Stomach (tissue), 9 donors: ENCODE measurements around the gene CDH12. TPM values are rescaled to one million over a fixed set of nuclear protein-coding genes. Genes with fewer than 3 reads are reported as not detected.
"Not testable (repeated sequence)": the region's sequence is repeated elsewhere in the genome, so short reads cannot be mapped to it uniquely, and the experiment has no call there.

Experiments used
- DNase-seq, 2 donors: peaks; one replicate each; pipeline versions ENCODE4 v3.0.0 to v3.0.0-alpha.2; 2013 to 2019
- H3K27ac ChIP-seq, 5 donors: fragments of 200-600 bp in 4 of 5; sonication (generic) in 4 of 5; one replicate each; pipeline ENCODE4 v1.5.1; 2013 to 2019; ENCODE audit warnings: mild to moderate bottlenecking in 1 of 5, moderate library complexity in 1 of 5
- H3K27me3 ChIP-seq, 3 donors: fragments of 200-600 bp; sonication (generic); one replicate each; pipeline ENCODE4 v1.5.1; 2017 to 2019; ENCODE audit warnings: mixed run types in 1 of 3
- H3K36me3 ChIP-seq, 4 donors: fragments of 200-600 bp; sonication (generic); 1 replicate in 3 of 4; 2 replicates in 1 of 4; pipeline ENCODE4 v1.5.1; 2016 to 2019
- H3K4me1 ChIP-seq, 4 donors: fragments of 200-600 bp; sonication (generic); one replicate each; pipeline ENCODE4 v1.5.1; 2016 to 2019
- H3K4me3 ChIP-seq, 4 donors: fragments of 200-600 bp; sonication (generic) in 3 of 4; one replicate each; pipeline ENCODE4 v1.5.1; 2016 to 2019; ENCODE audit warnings: mild to moderate bottlenecking in 1 of 4
- H3K9me3 ChIP-seq, 4 donors: fragments of 200-600 bp; sonication (generic); one replicate each; pipeline ENCODE4 v1.5.1; 2016 to 2019
- CTCF ChIP-seq, 7 experiments: fragments of 450-650 bp in 4 of 7; fragments of 200-600 bp in 3 of 7; sonication (generic) in 3 of 7; IDR thresholded peaks; one replicate each; pipeline ENCODE4 v1.5.1; 2016 to 2019; ENCODE audit warnings: antibody characterized with exemption in 7 of 7, control low read depth in 2 of 7, mild to moderate bottlenecking in 1 of 7
- EP300 ChIP-seq: sonication (generic); formaldehyde crosslinking; IDR thresholded peaks from one replicate; pipeline ENCODE4 v1.6.1; 2017; ENCODE audit warnings: antibody characterized with exemption
- POLR2A ChIP-seq, 4 donors: fragments of 450-650 bp; IDR thresholded peaks; one replicate each; pipeline ENCODE4 v1.6.1; 2016; ENCODE audit warnings: antibody characterized with exemption in 4 of 4, control low read depth in 2 of 4, mild to moderate bottlenecking in 1 of 4, moderate library complexity in 1 of 4
- POLR2AphosphoS5 ChIP-seq, 3 donors: sonication (generic); formaldehyde crosslinking; IDR thresholded peaks; one replicate each; pipeline ENCODE4 v1.6.1; 2016; ENCODE audit warnings: antibody characterized with exemption in 3 of 3
- WGBS, 5 donors: extraction: QIAGEN DNeasy Blood & Tissue Kit in 3 of 5; methylation state at CpG; one replicate each; pipeline versions ENCODE4 v1.1.5 to v1.1.7; 2013 to 2018; 5-methylcytosine and 5-hydroxymethylcytosine counted together
- intact Hi-C: fragments of 100-400 bp; cut with DNase I; formaldehyde crosslinking; loops from one replicate; pipeline ENCODE4 v1.15.1; 2023; ENCODE audit warnings: low total_unique reads
- polyA plus RNA-seq, 3 donors: library from polyadenylated mRNA; stranded (reverse); fragments of 200-250 nt; gene quantifications; one replicate each; pipeline ENCODE4 v1.2.3, GENCODE V29; 2013
- total RNA-seq, 5 donors: library from RNA; depleted of rRNA; stranded (reverse); fragments of >200 nt; gene quantifications; one replicate each; pipeline versions ENCODE4 v1.1.0 to v1.2.3, GENCODE V29; 2014 to 2016
- donor health status: healthy with polysubstance abuse.
- donor health status: Bipolar disorder and iron deficiency.
- donor health status: healthy.

CDH12 gene
- total and polyA plus RNA-seq, 8 donors, result 0.76 to 1.3 TPM; not detected in 6

- TF ChIP-seq EP300 (no peak), CTCF (IDR thresholded peaks at IDR 0.05) (no peak), POLR2AphosphoS5 (IDR thresholded peaks at IDR 0.05) (no peak), POLR2A (IDR thresholded peaks at IDR 0.05) (no peak)
- H3K36me3 ChIP-seq, result no peaks in the 10 kb centered on the region
- no peak for DNase-seq
- no peaks in the 10 kb centered on the region for H3K27me3 ChIP-seq
- WGBS, 5 donors, result 53 to 81% (median 74%) methylated on average over 1 of the region's 1 CpG
- intact Hi-C loops, result no loop called here
- peaks cover 0 to 8% (median 0%) of the 10 kb centered on the region in 4 donors for H3K9me3 ChIP-seq
- H3K4me1 ChIP-seq, result no peaks in the 10 kb centered on the region
- H3K27ac ChIP-seq, result no peak overlapping the region
- no peak overlapping the region for H3K4me3 ChIP-seq
These were observed 523.5 kb downstream of the CDH12 start for GRCh38 chr5:22329683-22330082.

GRCh38 chr5:22319798-22320197, 533.3 kb downstream of the CDH12 start:
- WGBS, 5 donors, result 13 to 57% (median 24%) methylated on average over 1 of the region's 1 CpG
- no peak overlapping the region for H3K27ac ChIP-seq
- no peak for DNase-seq
- no peaks in the 10 kb centered on the region for H3K27me3 ChIP-seq
- no peaks in the 10 kb centered on the region for H3K36me3 ChIP-seq
- no peak for TF ChIP-seq CTCF (IDR thresholded peaks at IDR 0.05)
- no peak for TF ChIP-seq POLR2A (IDR thresholded peaks at IDR 0.05)
- no peak for TF ChIP-seq EP300
- H3K4me1 ChIP-seq, result no peaks in the 10 kb centered on the region
- no peak overlapping the region for H3K4me3 ChIP-seq
- intact Hi-C loops, result no loop called here
- H3K9me3 ChIP-seq, result no peaks in the 10 kb centered on the region

GRCh38 chr5:22316294-22316693, 536.9 kb downstream of the CDH12 start:
- no peak overlapping the region for H3K27ac ChIP-seq
- DNase-seq, result no peak
- no peaks in the 10 kb centered on the region for H3K4me1 ChIP-seq
- no peak for TF ChIP-seq EP300
- TF ChIP-seq POLR2AphosphoS5 (IDR thresholded peaks at IDR 0.05), result no peak
- TF ChIP-seq POLR2A (IDR thresholded peaks at IDR 0.05), result no peak
- no peak for TF ChIP-seq CTCF (IDR thresholded peaks at IDR 0.05)
- no peaks in the 10 kb centered on the region for H3K36me3 ChIP-seq
- H3K4me3 ChIP-seq, result no peak overlapping the region
- no peaks in the 10 kb centered on the region for H3K27me3 ChIP-seq
- H3K9me3 ChIP-seq, result no peaks in the 10 kb centered on the region
- intact Hi-C loops, result no loop called here

GRCh38 chr5:22315052-22315451, 538.1 kb downstream of the CDH12 start:
- H3K27me3 ChIP-seq, H3K36me3 ChIP-seq, H3K27ac ChIP-seq, H3K9me3 ChIP-seq, H3K4me3 ChIP-seq, H3K4me1 ChIP-seq, intact Hi-C loops, DNase-seq: not testable (repeated sequence)
- 89 to 96% (median 91%) methylated on average over 14 to 15 of the region's 15 CpGs for WGBS, 5 donors

GRCh38 chr5:22314548-22314947, 538.6 kb downstream of the CDH12 start:
- intact Hi-C loops, result no loop called here
- H3K9me3 ChIP-seq, result no peaks in the 10 kb centered on the region
- H3K4me3 ChIP-seq, result no peak overlapping the region
- H3K27ac ChIP-seq, result no peak overlapping the region
- no peaks in the 10 kb centered on the region for H3K27me3 ChIP-seq
- DNase-seq, result no peak
- TF ChIP-seq POLR2AphosphoS5 (IDR thresholded peaks at IDR 0.05) (no peak), CTCF (IDR thresholded peaks at IDR 0.05) (no peak), EP300 (no peak), POLR2A (IDR thresholded peaks at IDR 0.05) (no peak)
- 84 to 94% (median 88%) methylated on average over 6 of the region's 6 CpGs for WGBS, 5 donors
- H3K36me3 ChIP-seq, result no peaks in the 10 kb centered on the region
- H3K4me1 ChIP-seq, result no peaks in the 10 kb centered on the region
